K562 (cell line): Measurements from ENCODE around the gene RFX7. TPM values are rescaled to one million over a fixed set of nuclear protein-coding genes. Genes with fewer than 3 reads are reported as not detected.

Source experiments
- ATAC-seq: fragments of 200-7000 bp; cut with Tn5 transposase; 3 replicates; pipeline ENCODE4 v1.9.1; 2020; ENCODE audit warnings: moderate library complexity
- BruUV-seq: library from RNA; stranded (reverse); fragments of 400-500 nt; replicated peaks from 2 replicates; lab custom pipeline; 2021; lab: Mats Ljungman, UMichigan
- CTCF ChIA-PET: fragments of 300-600 bp; formaldehyde crosslinking; extraction: SDS; loops from one replicate; lab custom pipeline; 2021; ENCODE audit warnings: low intra/inter-chr PET ratio; lab: Yijun Ruan, JAX
- POLR2A ChIA-PET: fragments of 300-600, 350-650 bp; sonication (Branson Sonifier 250); formaldehyde crosslinking; extraction: SDS; loops from one replicate; lab custom pipeline; 2021; ENCODE audit warnings: antibody characterized with exemption, inconsistent platforms; lab: Yijun Ruan, JAX
- DNase-seq, 4 experiments: peaks; one replicate each; pipeline versions ENCODE4 v3.0.0 to v3.0.0-alpha.2; 2011 to 2018; ENCODE audit warnings: low spot score in 3 of 4, mixed read lengths in 3 of 4; ENCODE audit errors: extremely low read depth in 1 of 4
- FAIRE-seq: peaks from 2 replicates; lab custom pipeline; 2011; peaks lifted over from hg19 to GRCh38; lab: Jason Lieb, UNC
- H2AFZ ChIP-seq: 2 replicates; pipeline ENCODE4 v1.6.0; 2011; ENCODE audit warnings: low read depth, low read length, control low read depth, inconsistent platforms
- H3K27ac ChIP-seq: fragments of 200-600 bp; 3 replicates; pipeline ENCODE4 v1.8.0; 2011; ENCODE audit warnings: low read depth, mild to moderate bottlenecking, control low read depth, inconsistent platforms, low read length, moderate library complexity, mixed read lengths; ENCODE audit errors: extremely low read depth
- H3K27me3 ChIP-seq, 2 experiments: fragments of 300-600 bp in 1 of 2; 2 replicates in 1 of 2; 3 replicates in 1 of 2; pipeline versions ENCODE4 v1.6.0 to v1.8.0; 2011; ENCODE audit warnings: inconsistent platforms in 2 of 2, low read length in 2 of 2, mild to moderate bottlenecking in 1 of 2, mixed read lengths in 1 of 2, moderate library complexity in 1 of 2; ENCODE audit not compliant: control insufficient read depth in 2 of 2, insufficient read depth in 2 of 2
- H3K36me3 ChIP-seq: fragments of 300-600 bp; 3 replicates; pipeline ENCODE4 v1.8.0; 2011; ENCODE audit warnings: mild to moderate bottlenecking, low read length, inconsistent platforms; ENCODE audit not compliant: control insufficient read depth, insufficient read depth
- H3K4me1 ChIP-seq, 2 experiments: fragments of 200-600 bp in 1 of 2; replicated peaks in 1 of 2; 2 replicates in 1 of 2; 3 replicates in 1 of 2; pipeline versions ENCODE4 v1.5.1 to v1.8.0; 2011; ENCODE audit warnings: inconsistent platforms in 2 of 2, low read length in 2 of 2, mild to moderate bottlenecking in 1 of 2, mixed read lengths in 1 of 2, moderate library complexity in 1 of 2; ENCODE audit not compliant: control insufficient read depth in 2 of 2, insufficient read depth in 2 of 2
- H3K4me2 ChIP-seq: 2 replicates; pipeline ENCODE4 v1.6.1; 2011; ENCODE audit warnings: low read length, control low read depth, inconsistent platforms, mixed read lengths; ENCODE audit not compliant: insufficient read depth
- H3K4me3 ChIP-seq: fragments of 200-600 bp; sonication (generic), shearing (Covaris generic); 2 replicates; pipeline ENCODE4 v1.5.1; 2016; ENCODE audit warnings: control low read depth, inconsistent platforms
- H3K79me2 ChIP-seq: fragments of 200-600 bp; 3 replicates; pipeline ENCODE4 v1.8.0; 2011; ENCODE audit warnings: low read length, inconsistent platforms; ENCODE audit not compliant: control insufficient read depth, insufficient read depth
- H3K9ac ChIP-seq, 2 experiments: 2 replicates each; pipeline versions ENCODE4 v1.6.0 to v1.6.1; 2011; ENCODE audit warnings: low read depth in 2 of 2, low read length in 2 of 2, control low read depth in 1 of 2, inconsistent platforms in 1 of 2, mild to moderate bottlenecking in 1 of 2, mixed read lengths in 1 of 2; ENCODE audit not compliant: insufficient read depth in 1 of 2
- H3K9me1 ChIP-seq: one replicate; pipeline ENCODE4 v1.6.0; 2011; ENCODE audit warnings: inconsistent platforms, mild to moderate bottlenecking, low read length, moderate library complexity; ENCODE audit not compliant: control insufficient read depth, insufficient read depth
- H3K9me3 ChIP-seq: replicated peaks from 2 replicates; pipeline ENCODE4 v1.5.1; 2011; ENCODE audit warnings: low read depth, low read length, inconsistent platforms; ENCODE audit not compliant: control insufficient read depth, insufficient read depth
- H4K20me1 ChIP-seq: replicated peaks from 2 replicates; pipeline ENCODE4 v1.6.1; 2011; ENCODE audit warnings: low read length, inconsistent platforms, mixed read lengths; ENCODE audit not compliant: control insufficient read depth, insufficient read depth
- ARID3A ChIP-seq: IDR thresholded peaks from 2 replicates; pipeline ENCODE4 v1.6.1; 2012; ENCODE audit warnings: low read depth, low read length, improper control_type of control experiment, borderline replicate concordance
- E2F5 ChIP-seq: sonication (generic); formaldehyde crosslinking; IDR thresholded peaks from 2 replicates; pipeline ENCODE4 v1.8.0; 2022; ENCODE audit warnings: mild to moderate bottlenecking, missing genetic modification reagents
- FOXO4 ChIP-seq: fragments of 450-650 bp; formaldehyde crosslinking; IDR thresholded peaks from 2 replicates; pipeline ENCODE4 v1.4.0; 2020; ENCODE audit warnings: mild to moderate bottlenecking, moderate library complexity
- KLF13 ChIP-seq: fragments of 450-650 bp; IDR thresholded peaks from 2 replicates; pipeline ENCODE4 v1.6.1; 2016; ENCODE audit warnings: missing genetic modification characterization, low read depth, mild to moderate bottlenecking, missing compliant biosample characterization, moderate library complexity, borderline replicate concordance
- MCM5 ChIP-seq: fragments of 450-650 bp; IDR thresholded peaks from 2 replicates; pipeline ENCODE4 v1.6.1; 2016; ENCODE audit warnings: low read depth
- PTTG1 ChIP-seq: fragments of 450-650 bp; IDR thresholded peaks from 2 replicates; pipeline ENCODE4 v1.6.1; 2016; ENCODE audit warnings: low read depth, mild to moderate bottlenecking, missing genetic modification characterization, missing compliant biosample characterization
- RAD51 ChIP-seq: fragments of 450-650 bp; IDR thresholded peaks from 2 replicates; pipeline ENCODE4 v1.7.1; 2016; ENCODE audit warnings: low read depth, mild to moderate bottlenecking, borderline replicate concordance
- ZBTB1 ChIP-seq: sonication (generic); formaldehyde crosslinking; IDR thresholded peaks from 2 replicates; pipeline ENCODE4 v1.8.1; 2023; ENCODE audit warnings: missing genetic modification reagents, low read depth, mild to moderate bottlenecking, borderline replicate concordance
- ZNF274 ChIP-seq: IDR thresholded peaks from 2 replicates; pipeline ENCODE4 v1.6.1; 2011; ENCODE audit warnings: low read depth, mild to moderate bottlenecking, low read length, moderate library complexity, borderline replicate concordance
- ZNF324 ChIP-seq: fragments of 250-450 bp; sonication (Bioruptor Pico); IDR thresholded peaks from 2 replicates; pipeline ENCODE4 v1.4.0; 2020; ENCODE audit warnings: mild to moderate bottlenecking
- ZNF384 ChIP-seq: IDR thresholded peaks from 2 replicates; pipeline ENCODE4 v1.6.1; 2012; ENCODE audit warnings: low read depth, low read length, improper control_type of control experiment
- WGBS: fragments of 100-300 bp; shearing (Covaris generic); methylation state at CpG from one replicate; pipeline ENCODE4 v1.1.6; 2016; ENCODE audit warnings: low coverage, mixed read lengths; ENCODE audit not compliant: insufficient coverage; ENCODE audit errors: missing lambda C conversion rate; 5-methylcytosine and 5-hydroxymethylcytosine counted together
- in situ Hi-C: fragments of 300-500 bp; cut with MboI; formaldehyde crosslinking; loops from 4 replicates; pipeline ENCODE4 v1.15.0; 2018; ENCODE audit warnings: inconsistent platforms, mixed read lengths
- intact Hi-C: fragments of 100-400 bp; cut with micrococcal nuclease; formaldehyde crosslinking; loops from 2 replicates; pipeline ENCODE4 v1.14.2; 2022
- polyA plus RNA-seq, 8 experiments: library from polyadenylated mRNA; depleted of rRNA in 4 of 8; stranded (reverse) in 5 of 8; unstranded in 3 of 8; fragments of >200 nt; fragmentation: Nextera tagmentation in 2 of 8; fragmentation: Illumina TruSeq in 1 of 8; extraction: Ambion mirVana in 2 of 8; extraction: Trizol in 1 of 8; gene quantifications; 2 replicates each; pipeline versions ENCODE4 v1.2.1 to v1.2.3, GENCODE V29; 2011 to 2014; ENCODE audit warnings: inconsistent platforms in 1 of 8, missing spikeins in 1 of 8
- total RNA-seq, 7 experiments: library from RNA; depleted of rRNA in 6 of 7; stranded (reverse); fragments of >200 nt in 6 of 7; fragmentation: Illumina TruSeq in 2 of 7; extraction: Trizol in 2 of 7; gene quantifications; 2 replicates each; pipeline versions ENCODE4 v1.2.1 to v1.2.3, GENCODE V29; 2011 to 2021; ENCODE audit warnings: low replicate concordance in 1 of 7

Gene RFX7
- total and polyA plus RNA-seq, 9 of the 15 experiments (the other 6 are each of a cell fraction or from before 2014, with no cell fraction given), result 2.4 to 17.9 (median 6.3) TPM

- H4K20me1 ChIP-seq, result no peaks in the 10 kb centered on the region
- FAIRE-seq, result no peak
- H3K9ac ChIP-seq, result no peak overlapping the region
- H2AFZ ChIP-seq, result no peak overlapping the region
- no peak overlapping the region for H3K4me2 ChIP-seq
- 0 out of 3 replicates have a peak, but pooled peaks cover 4% of the 10 kb centered on the region for H3K36me3 ChIP-seq
- H3K9me1 ChIP-seq, result no peaks in the 10 kb centered on the region
- BruUV-seq, result no TSS peak
- no peak for ATAC-seq
- in situ Hi-C loops (no loop called here), intact Hi-C loops (no loop called here)
- H3K4me3 ChIP-seq, result no peak overlapping the region
- H3K27ac ChIP-seq, result no peak overlapping the region
- CTCF ChIA-PET, result no interaction called here
- TF ChIP-seq ZBTB1 (CRISPR knock-in tag), result no peak
- no peak for TF ChIP-seq RAD51
- TF ChIP-seq ZNF384, result no peak
- TF ChIP-seq FOXO4 (CRISPR knock-in tag), result no peak
- TF ChIP-seq ZNF324 (CRISPR knock-in tag), result no peak
- no peak for TF ChIP-seq ZNF274
- no peak for TF ChIP-seq KLF13 (tag)
- TF ChIP-seq PTTG1 (tag), result no peak
- no peak for TF ChIP-seq E2F5 (CRISPR knock-in tag)
- no peak for TF ChIP-seq ARID3A
- no peak for TF ChIP-seq MCM5
- H3K27me3 ChIP-seq, result no peaks in the 10 kb centered on the region
- H3K79me2 ChIP-seq, result peaks cover 91% of the 10 kb centered on the region
- H3K4me1 ChIP-seq, result no peaks in the 10 kb centered on the region; a peak in 1 of 5 replicates
- POLR2A ChIA-PET, result interaction anchor here (0.6 to 1.9 kb wide), 3 partner anchors 9 to 385 kb away, joined by 3 to 4 read pairs (median 3); no protein-coding TSS in a partner anchor
- WGBS, result 21% methylated on average over 1 of the region's 1 CpG
- DNase-seq, result no peak
- no peaks in the 10 kb centered on the region for H3K9me3 ChIP-seq
These were observed 35.0 kb downstream of the RFX7 start for GRCh38 chr15:56208641-56209155.
